Vagina (tissue), 2 donors: Measurements from ENCODE around the gene BACE2. TPM values are rescaled to one million over a fixed set of nuclear protein-coding genes. Genes with fewer than 3 reads are reported as not detected.

Experiments
- DNase-seq, 2 donors: peaks; one replicate each; pipeline ENCODE4 v3.0.0-alpha.2; 2017; ENCODE audit errors: extremely low spot score in 2 of 2
- H3K27ac ChIP-seq: fragments of 200-600 bp; sonication (generic); one replicate; pipeline ENCODE4 v1.5.1; 2019
- H3K27me3 ChIP-seq: fragments of 200-600 bp; sonication (generic); one replicate; pipeline ENCODE4 v1.5.1; 2019
- H3K36me3 ChIP-seq, 2 donors: fragments of 200-600 bp; sonication (generic); one replicate each; pipeline ENCODE4 v1.5.1; 2017 to 2019
- H3K4me1 ChIP-seq: fragments of 200-600 bp; sonication (generic); one replicate; pipeline ENCODE4 v1.5.1; 2019
- H3K4me3 ChIP-seq, 2 donors: fragments of 200-600 bp; sonication (generic); 1 replicate in 1 of 2; 2 replicates in 1 of 2; pipeline ENCODE4 v1.5.1; 2016 to 2019
- H3K9me3 ChIP-seq: fragments of 200-600 bp; sonication (generic); one replicate; pipeline ENCODE4 v1.5.1; 2019
- CTCF ChIP-seq, 3 experiments: fragments of 450-650 bp in 2 of 3; fragments of 200-600 bp in 1 of 3; sonication (generic) in 1 of 3; IDR thresholded peaks; one replicate each; pipeline ENCODE4 v1.5.1; 2017 to 2019; ENCODE audit warnings: antibody characterized with exemption in 3 of 3, mild to moderate bottlenecking in 2 of 3, moderate library complexity in 2 of 3
- POLR2A ChIP-seq, 2 donors: fragments of 450-650 bp; IDR thresholded peaks; one replicate each; pipeline ENCODE4 v1.6.1; 2017; ENCODE audit warnings: antibody characterized with exemption in 2 of 2, mild to moderate bottlenecking in 2 of 2, moderate library complexity in 2 of 2
- POLR2AphosphoS5 ChIP-seq, 2 donors: sonication (generic); formaldehyde crosslinking; IDR thresholded peaks; one replicate each; pipeline ENCODE4 v1.9.0; 2017; ENCODE audit warnings: antibody characterized with exemption in 2 of 2, mild to moderate bottlenecking in 2 of 2, low read depth in 1 of 2; ENCODE audit not compliant: insufficient read depth in 1 of 2
- intact Hi-C: fragments of 100-400 bp; cut with DNase I; formaldehyde crosslinking; loops from one replicate; pipeline ENCODE4 v1.15.1; 2023
- total RNA-seq: library from RNA; depleted of rRNA; stranded (reverse); fragments of >200 nt; gene quantifications from one replicate; pipeline ENCODE4 v1.2.3, GENCODE V29; 2016

Gene BACE2
- total RNA-seq, 1 donor from 2014 or later = 43.7 TPM

- intact Hi-C loops = no loop called here
- no peak for DNase-seq
- TF ChIP-seq CTCF (IDR thresholded peaks at IDR 0.05) = no peak
- peak; percentile 72 to 91 for TF ChIP-seq POLR2AphosphoS5 (IDR thresholded peaks at IDR 0.05; ENCODE audit: insufficient read depth in 1 of 2, low read depth in 1 of 2)
- no peak for TF ChIP-seq POLR2A (IDR thresholded peaks at IDR 0.05)
These were observed 3.1 kb downstream of the BACE2 start for GRCh38 chr21:41170859-41171609.

GRCh38 chr21:41175080-41175479 is 7.1 kb downstream of the BACE2 start:
- Histone ChIP-seq H3K36me3 (no peaks in the 10 kb centered on the region), H3K27ac (no peak overlapping the region), H3K4me1 (peaks cover 10% of the 10 kb centered on the region), H3K27me3 (no peaks in the 10 kb centered on the region), H3K4me3 (no peak overlapping the region), H3K9me3 (no peaks in the 10 kb centered on the region)
- no peak for DNase-seq
- TF ChIP-seq POLR2A (IDR thresholded peaks at IDR 0.05) (no peak), CTCF (IDR thresholded peaks at IDR 0.05) (no peak), POLR2AphosphoS5 (IDR thresholded peaks at IDR 0.05; ENCODE audit: insufficient read depth in 1 of 2, low read depth in 1 of 2) (no peak)
- intact Hi-C loops = no loop called here

More at GRCh38 chr21:41170859-41171609, 3.1 kb downstream of the BACE2 start:
- Histone ChIP-seq H3K36me3 (no peaks in the 10 kb centered on the region), H3K9me3 (no peaks in the 10 kb centered on the region), H3K27me3 (no peaks in the 10 kb centered on the region), H3K27ac (peak overlapping the region; percentile 46), H3K4me3 (no peak overlapping the region), H3K4me1 (peaks cover 29% of the 10 kb centered on the region)

DNA sequence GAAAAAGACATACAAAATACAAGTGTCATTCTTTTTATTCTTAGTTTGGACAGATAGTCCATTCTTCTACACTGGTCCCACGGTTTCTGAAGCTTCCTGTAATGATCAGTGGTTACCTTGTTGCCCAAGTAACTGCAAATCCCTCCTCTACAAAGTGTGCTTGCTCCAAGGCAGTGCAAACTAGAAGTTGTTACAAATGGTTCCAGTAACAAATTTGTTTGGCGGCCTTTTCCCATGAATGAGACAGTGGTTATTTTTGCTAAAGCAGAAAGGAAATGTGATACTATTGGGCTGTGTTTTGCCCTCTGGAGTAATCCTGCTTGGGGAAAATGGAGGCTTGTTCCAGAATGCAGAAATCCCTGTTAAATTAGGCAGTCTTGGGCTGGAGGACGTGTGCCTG is 8.9 kb downstream of the BACE2 start:
- Histone ChIP-seq H3K9me3 (no peaks in the 10 kb centered on the region), H3K4me1 (no peaks in the 10 kb centered on the region), H3K4me3 (no peak overlapping the region), H3K27me3 (no peaks in the 10 kb centered on the region), H3K27ac (no peak overlapping the region), H3K36me3 (no peaks in the 10 kb centered on the region)
- no peak for TF ChIP-seq CTCF (IDR thresholded peaks at IDR 0.05)
- TF ChIP-seq POLR2AphosphoS5 (IDR thresholded peaks at IDR 0.05; ENCODE audit: insufficient read depth in 1 of 2, low read depth in 1 of 2) = no peak
- no peak for TF ChIP-seq POLR2A (IDR thresholded peaks at IDR 0.05)
- intact Hi-C loops = no loop called here
- DNase-seq = no peak

GRCh38 chr21:41180752-41181151 is 12.8 kb downstream of the BACE2 start:
- Histone ChIP-seq H3K9me3 (no peaks in the 10 kb centered on the region), H3K27ac (no peak overlapping the region), H3K4me1 (no peaks in the 10 kb centered on the region), H3K36me3 (no peaks in the 10 kb centered on the region), H3K4me3 (no peak overlapping the region), H3K27me3 (no peaks in the 10 kb centered on the region)
- TF ChIP-seq POLR2A (IDR thresholded peaks at IDR 0.05) = no peak
- TF ChIP-seq CTCF (IDR thresholded peaks at IDR 0.05) = no peak
- TF ChIP-seq POLR2AphosphoS5 (IDR thresholded peaks at IDR 0.05; ENCODE audit: insufficient read depth in 1 of 2, low read depth in 1 of 2) = no peak
- DNase-seq = no peak
- intact Hi-C loops = no loop called here

- H3K9me3 ChIP-seq = no peaks in the 10 kb centered on the region
- intact Hi-C loops = no loop called here
- H3K27me3 ChIP-seq = no peaks in the 10 kb centered on the region
- DNase-seq = no peak
- H3K36me3 ChIP-seq = no peaks in the 10 kb centered on the region
- TF ChIP-seq POLR2A (IDR thresholded peaks at IDR 0.05) (no peak), POLR2AphosphoS5 (IDR thresholded peaks at IDR 0.05; ENCODE audit: insufficient read depth in 1 of 2, low read depth in 1 of 2) (no peak), CTCF (IDR thresholded peaks at IDR 0.05) (no peak)
- H3K27ac ChIP-seq = no peak overlapping the region
- no peak overlapping the region for H3K4me3 ChIP-seq
- H3K4me1 ChIP-seq = peaks cover 13% of the 10 kb centered on the region
These were observed 14.6 kb downstream of the BACE2 start for GRCh38 chr21:41182547-41182946.
